Effector CD8-positive, alpha-beta T cell (primary cell): ENCODE data around the gene ZNF221.

Experiments
- DNase-seq: peaks from one replicate; lab custom pipeline; 2025; lab: John Stamatoyannopoulos, UW

Gene ZNF221

DNA sequence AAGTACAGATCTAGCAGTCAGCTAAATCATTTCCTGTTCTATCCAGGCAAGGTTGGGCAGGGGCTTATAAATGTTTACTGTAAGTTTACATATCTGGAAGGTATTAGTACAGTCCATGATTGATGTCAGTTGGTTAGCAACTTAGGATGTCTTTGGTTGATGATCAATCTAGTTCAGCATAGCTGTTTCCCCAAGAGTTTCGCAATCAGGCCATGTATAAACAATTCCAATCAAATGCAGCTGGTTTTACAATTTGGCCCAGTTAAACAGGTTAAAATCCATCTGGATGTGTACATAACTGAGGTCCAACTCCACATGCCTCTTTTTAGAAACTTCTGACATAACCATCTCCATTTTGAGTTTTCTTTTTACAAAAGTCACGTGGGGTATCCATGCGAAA, 6.9 kb downstream of the ZNF221 start:
- no peak for DNase-seq

DNA sequence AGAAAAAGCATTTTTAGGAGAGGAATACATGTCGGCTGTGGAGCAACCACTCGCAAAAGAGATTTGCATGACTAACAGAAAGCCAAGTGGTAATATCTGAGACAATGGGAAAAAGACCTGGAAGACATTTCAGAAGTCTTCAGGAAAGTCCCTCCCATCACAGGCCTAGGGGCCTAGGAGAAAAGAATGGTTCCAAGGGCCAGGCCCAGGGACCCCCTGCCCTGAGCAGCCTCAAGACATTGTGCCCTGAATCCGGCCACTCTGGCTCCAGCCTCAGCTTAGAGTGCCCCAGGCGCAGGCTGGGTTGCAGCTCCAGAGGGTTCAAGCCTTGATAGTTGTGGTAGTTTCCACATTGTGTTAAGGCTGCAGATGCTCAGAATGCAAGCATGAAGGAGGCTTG, 9.4 kb downstream of the ZNF221 start:
- DNase-seq: no peak

DNA sequence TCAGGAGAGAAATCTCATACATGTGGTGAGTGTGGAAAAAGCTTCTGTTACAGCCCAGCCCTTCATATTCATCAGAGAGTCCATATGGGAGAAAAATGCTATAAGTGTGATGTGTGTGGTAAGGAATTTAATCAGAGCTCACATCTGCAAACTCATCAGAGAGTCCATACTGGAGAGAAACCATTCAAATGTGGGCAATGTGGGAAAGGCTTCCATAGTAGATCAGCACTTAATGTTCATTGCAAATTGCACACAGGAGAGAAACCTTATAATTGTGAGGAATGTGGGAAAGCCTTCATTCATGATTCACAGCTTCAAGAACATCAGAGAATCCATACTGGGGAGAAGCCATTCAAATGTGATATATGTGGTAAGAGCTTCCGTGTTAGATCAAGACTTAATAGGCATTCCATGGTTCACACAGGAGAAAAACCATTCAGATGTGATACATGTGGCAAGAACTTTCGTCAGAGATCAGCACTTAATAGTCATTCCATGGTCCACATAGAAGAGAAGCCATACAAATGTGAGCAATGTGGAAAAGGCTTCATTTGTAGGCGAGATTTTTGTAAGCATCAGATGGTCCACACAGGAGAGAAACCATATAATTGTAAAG, 15.2 kb downstream of the ZNF221 start:
- no peak for DNase-seq

DNA sequence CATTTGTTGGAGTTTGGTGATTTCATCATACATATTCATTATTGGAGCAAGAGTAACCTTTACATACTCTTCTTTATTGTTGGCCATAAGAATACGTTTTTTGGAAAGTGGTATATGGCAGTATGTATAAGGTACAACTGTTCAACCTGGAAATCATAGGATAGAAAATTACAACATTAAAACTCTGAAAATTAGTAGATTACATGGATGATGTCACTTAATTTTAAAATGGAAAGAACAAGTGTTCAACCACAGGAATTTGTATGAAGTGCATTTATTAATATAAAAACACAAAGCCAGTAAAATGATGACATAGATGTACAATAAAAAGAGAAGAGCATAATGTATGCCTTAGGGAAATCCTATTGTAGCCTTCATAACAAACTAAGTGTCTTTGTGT, 25.7 kb downstream of the ZNF221 start:
- DNase-seq: no peak

DNA sequence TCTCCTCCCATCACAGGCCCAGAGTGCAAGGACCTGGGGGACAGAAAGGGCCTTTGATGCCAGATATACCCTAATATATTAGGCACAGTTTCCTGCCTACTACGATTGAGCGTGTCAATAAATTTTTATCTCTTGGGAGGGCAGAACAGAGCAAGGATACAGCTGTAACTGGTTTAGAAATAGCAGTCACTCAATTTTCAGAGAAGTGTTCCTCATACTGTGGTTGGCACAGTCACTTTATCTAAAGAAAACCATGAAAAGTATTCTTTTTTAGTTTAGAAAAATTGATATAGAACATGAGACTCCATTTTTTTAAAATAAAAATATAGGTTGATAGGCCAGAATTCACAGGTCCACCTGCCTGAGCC, 32.5 kb downstream of the ZNF221 start:
- no peak for DNase-seq

DNA sequence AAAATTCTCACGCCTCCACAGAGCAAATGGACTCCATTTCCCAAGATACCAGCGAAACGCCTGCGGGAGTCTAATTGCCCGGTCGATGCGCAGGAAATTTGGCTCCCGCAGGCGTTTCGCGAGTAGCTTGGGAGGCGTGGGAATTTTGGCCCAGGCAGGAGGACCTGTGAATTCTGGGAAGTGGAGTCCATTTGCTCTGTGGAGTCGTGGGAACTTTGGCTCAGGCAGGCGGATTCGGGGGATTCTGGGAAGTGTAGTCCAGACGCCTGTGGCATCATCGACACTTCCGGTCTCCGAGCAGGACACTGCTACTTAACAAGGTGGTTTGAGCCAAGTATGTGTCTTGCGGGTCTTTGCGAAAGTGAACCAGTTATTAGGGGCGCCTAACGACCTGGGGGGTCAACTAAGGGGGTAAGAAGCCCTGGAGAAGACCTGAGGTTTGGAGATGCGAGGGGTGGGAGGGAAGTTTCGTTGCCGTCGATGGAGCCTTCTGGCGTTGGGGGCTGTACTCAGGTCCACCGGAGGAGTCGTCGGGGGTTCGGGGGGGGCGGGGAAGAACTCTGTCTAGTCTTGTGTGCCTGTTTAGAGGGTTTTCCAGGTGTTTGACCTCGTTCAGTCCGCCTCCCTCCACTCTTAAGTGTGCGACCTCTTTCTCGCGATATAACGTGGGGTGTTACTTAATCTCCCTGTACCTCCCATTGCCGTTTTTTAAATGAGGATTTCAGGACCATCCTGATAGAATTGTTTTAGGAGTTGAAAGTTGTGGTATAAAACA, 33.1 kb downstream of the ZNF221 start, which contains the start of gene ZNF155:
ZNF155 (plus strand) TSS at position 277 of the 775 bp plus-strand sequence. CDS start 4,356 bp downstream, outside the sequence.
- DNase-seq: peak; percentile 47

DNA sequence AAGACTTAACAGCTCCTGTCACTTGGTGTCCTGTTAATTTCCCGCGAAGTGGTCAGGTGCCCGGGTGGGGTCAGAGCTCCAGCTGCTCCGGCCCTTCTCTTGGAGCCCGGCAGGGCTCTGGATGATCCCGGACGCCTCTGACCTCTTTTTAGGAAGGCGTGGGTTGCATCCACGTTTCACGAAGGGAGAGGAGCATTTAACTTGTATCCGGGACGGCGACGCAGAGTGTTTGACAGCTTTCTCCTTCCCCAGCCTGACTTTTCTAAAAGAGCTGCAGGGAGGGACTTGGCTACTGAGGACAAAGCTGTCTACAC, 33.6 kb downstream of the ZNF221 start:
- DNase-seq: no peak

DNA sequence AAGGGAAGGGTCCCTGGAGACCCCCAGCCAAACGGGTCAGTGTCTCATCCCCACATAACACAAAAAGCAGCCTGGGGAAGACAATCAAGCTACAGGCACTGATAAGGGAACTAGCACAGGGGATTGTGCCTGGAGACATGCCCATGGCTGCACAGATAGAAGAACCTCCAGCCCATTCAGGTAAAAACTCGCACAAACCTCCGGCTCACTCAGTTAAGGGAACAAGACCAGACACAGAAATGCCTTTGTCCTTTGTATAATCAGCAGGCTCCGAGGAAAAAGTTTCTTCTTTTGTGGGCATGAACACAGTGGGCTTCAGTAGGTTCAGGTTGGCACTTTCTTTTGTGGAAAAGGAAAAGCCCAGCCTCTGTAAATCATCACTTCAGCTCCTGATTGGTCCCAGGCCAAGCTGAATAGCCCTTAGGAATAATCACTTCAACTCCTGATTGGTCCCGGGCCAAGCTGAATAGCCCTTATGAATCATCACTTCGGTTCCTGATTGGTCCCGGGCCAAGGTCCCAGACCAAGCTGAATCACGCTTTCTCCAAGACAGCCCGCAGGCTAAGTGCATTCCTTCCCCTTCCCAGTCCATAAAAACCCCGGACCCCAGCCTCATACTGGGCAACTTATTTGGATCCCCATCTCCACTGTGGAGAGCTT, 46.7 kb downstream of the ZNF221 start:
- DNase-seq: no peak

DNA sequence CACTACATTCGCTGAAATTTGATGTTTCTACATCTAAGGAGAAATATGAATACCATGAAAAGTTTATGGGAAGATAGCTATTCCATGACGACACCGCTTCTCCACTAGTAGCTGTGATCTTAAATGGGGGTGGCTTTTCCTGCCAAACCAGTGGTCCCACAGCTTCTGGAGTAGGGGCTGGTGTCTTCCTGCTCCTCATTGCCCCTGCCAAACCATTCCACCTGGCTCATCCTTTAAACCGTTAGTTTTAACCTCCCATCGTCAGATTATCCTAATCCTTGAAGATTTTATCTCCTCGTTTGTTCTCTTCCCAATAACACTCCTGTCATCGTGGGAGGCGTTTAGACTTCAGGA, 51.2 kb downstream of the ZNF221 start:
- no peak for DNase-seq

DNA sequence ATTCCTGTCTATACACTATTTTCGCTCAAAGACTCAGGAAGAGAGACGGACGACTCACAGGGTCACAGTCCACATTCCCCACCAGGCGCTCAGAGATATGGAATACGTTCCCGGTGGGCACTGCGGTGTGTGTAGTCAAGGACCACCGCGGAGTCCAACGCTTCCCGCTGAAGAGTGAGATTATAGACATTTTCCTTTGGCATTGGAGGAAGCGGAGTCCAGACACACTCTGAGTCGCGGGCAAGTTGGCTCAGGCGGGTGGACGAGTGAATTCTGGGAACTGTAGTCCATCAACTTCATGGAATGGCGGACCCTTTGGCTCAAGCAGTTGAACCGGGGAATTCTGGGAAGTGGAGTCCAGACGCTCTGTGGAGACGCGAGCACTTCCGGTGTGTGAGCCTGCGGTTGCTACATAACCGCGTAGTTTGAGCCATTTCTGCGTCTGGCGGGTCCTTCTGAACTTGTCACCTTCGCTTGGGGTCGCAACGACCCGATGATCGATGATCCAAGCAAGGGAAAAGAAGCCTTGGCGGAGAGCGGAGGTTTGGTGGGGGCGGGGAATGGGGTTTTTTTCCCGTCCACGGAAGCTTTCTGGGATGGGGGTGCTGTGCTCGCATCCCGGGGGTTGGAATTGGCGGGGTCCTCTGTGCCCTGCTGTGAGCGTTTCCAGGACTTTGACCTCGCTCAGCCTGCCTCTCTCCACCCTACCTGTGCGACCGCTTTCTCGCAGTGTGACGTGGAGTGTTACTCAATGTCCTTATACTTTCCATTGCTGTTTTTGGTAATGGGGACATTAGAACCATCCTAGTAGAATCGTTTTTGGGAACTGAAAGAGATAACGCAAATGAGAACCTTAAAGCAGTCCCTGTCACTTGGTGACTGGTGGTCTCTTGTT, 51.8 kb downstream of the ZNF221 start, which contains the start of gene ZNF230:
ZNF230 (plus strand) TSS at position 392 of the 895 bp plus-strand sequence. CDS start 4,122 bp downstream, outside the sequence.
- peak; percentile 66 for DNase-seq

DNA sequence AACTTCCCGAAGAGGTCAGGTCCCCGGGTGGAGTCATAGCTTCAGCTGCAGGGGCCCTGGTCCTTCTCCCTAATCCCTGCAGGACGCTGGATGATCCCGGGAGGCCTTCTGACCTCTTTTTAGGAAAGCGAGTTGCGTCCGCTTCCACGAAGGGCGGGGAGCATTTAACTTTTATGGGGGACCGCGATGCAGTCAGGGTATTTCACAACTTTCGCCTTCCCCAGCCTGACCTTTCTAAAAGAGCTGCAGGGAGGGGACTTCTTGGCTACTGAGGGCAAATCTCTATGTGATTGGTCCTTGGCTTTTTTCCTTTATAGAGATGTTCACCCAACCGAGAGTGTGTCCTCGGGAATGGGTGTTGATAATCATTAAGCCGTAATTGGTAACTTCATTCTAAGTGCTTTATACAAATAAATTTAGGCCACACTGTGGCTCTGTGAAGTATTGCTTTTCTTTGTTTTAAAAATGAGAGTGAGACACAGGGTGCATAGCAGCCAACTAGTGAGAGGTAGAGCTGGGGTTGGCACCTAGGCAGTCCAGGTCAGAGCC, 52.5 kb downstream of the ZNF221 start:
- no peak for DNase-seq

DNA sequence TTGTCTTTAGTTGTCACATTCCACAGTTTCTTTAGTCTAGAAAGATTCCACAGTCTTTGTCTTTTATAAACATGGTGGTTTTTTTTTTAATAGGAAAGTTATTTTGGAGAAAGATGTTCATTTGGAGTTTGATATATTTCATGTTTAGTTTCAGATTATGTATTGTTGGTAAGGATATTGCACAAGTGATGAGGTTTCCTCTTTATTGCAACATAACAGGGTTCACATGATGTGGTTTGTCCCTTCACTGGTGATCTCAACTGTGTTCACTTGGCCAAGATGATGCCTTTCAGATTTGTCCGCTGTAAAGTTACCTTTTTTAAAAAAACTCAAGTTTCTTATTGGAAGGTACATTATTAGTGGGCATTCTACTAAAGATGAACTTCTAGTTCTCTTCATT, 54.9 kb downstream of the ZNF221 start:
- no peak for DNase-seq

DNA sequence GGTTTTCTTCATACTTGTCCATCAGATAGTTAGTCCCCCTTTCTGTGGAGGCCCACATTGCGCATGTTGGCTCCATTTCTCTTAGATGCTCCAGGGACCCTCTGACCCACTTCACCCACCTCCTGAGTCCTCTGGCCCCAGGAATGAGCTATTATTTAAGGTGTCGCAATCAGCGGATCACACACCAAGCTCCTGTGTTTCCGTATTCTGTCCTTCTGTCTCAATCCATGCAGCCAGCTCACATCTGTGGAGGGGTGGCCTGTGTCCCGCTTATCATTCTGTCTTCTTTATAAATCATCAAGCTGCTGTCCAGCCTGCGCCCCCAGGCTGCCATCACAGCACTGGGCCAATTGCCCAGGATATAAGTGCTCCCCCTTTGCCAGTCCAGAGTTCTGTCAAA, 56.4 kb downstream of the ZNF221 start:
- DNase-seq: no peak

DNA sequence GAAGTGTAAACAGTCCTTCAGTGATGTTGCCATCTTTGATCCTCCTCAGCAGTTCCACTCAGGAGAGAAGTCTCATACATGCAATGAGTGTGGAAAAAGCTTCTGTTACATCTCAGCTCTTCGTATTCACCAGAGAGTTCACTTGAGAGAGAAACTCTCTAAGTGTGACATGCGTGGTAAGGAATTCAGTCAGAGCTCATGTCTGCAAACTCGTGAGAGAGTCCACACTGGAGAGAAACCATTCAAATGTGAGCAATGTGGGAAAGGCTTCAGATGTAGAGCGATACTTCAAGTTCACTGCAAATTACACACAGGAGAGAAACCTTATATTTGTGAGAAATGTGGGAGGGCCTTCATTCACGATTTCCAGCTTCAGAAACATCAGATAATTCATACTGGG, 59.4 kb downstream of the ZNF221 start:
- no peak for DNase-seq
